SU-DHL-6 (cell line): ENCODE measurements around the gene SLC27A5.

ENCODE experiments used
- EZH2phosphoT487 ChIP-seq: fragments of 200-600 bp; sonication (generic), shearing (Covaris generic); conservative IDR thresholded peaks from 2 replicates; pipeline ENCODE4 v1.6.1; 2018; ENCODE audit warnings: mild to moderate bottlenecking, antibody characterized with exemption, low read length, moderate library complexity, mixed read lengths
- TF ChIP-seq, protein P1 (sequence below): fragments of 200-600 bp; sonication (generic); IDR thresholded peaks from one replicate; pipeline ENCODE4 v1.5.1; 2017; ENCODE audit warnings: antibody characterized with exemption, mild to moderate bottlenecking, low read length, moderate library complexity; ENCODE audit not compliant: insufficient read depth, poor library complexity, severe bottlenecking

DNA sequence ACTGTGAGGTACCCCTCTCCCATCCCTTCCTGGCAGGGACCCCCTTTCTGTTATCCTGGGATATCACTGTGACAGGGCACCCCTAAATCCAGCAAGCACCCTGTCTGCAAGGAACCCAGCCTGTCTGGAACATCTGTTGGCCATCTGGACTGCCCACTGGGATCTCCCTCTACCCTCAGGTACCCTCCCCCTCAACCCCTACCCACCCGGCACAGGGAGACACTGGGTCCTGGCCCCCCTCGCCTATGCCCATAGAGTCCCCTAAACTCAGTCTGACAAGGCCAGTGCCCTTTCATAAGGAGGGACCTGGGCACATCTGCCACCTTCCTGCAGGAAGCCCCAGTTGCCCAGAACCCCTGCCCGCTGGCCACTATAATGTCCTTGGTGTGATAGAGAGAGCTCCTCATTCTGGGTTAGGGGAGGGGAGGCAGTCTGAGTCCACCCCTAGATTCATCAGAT is 2.8 kb upstream of the SLC27A5 start:
- TF ChIP-seq, protein P1, sequence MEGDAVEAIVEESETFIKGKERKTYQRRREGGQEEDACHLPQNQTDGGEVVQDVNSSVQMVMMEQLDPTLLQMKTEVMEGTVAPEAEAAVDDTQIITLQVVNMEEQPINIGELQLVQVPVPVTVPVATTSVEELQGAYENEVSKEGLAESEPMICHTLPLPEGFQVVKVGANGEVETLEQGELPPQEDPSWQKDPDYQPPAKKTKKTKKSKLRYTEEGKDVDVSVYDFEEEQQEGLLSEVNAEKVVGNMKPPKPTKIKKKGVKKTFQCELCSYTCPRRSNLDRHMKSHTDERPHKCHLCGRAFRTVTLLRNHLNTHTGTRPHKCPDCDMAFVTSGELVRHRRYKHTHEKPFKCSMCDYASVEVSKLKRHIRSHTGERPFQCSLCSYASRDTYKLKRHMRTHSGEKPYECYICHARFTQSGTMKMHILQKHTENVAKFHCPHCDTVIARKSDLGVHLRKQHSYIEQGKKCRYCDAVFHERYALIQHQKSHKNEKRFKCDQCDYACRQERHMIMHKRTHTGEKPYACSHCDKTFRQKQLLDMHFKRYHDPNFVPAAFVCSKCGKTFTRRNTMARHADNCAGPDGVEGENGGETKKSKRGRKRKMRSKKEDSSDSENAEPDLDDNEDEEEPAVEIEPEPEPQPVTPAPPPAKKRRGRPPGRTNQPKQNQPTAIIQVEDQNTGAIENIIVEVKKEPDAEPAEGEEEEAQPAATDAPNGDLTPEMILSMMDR = no peak
- TF ChIP-seq EZH2phosphoT487 = no peak
